ENCODE data around the gene PPP2R3A.

Gene PPP2R3A

DNA sequence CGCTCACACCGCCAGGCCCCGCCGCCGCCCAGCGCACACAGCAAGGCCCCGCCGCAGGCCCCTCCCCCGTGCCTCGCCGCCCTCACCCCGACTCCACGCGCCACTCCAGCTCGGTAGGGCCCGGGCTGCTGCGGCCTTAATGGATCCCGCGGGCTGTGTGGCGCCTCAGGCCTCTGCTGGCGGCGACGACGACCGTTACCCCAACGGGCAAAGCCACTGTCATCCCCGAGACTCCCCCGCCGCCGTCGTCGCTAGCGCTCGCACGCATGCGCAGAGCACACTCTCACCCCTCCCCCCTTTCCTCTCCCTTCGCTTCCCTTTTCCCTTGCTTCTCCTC is 230.5 kb downstream of the PPP2R3A start, which contains the start of gene MSL2:
Gene MSL2 (minus strand): TSS at position 272 of the 337 bp plus-strand sequence. CDS start 1,222 bp downstream, outside the sequence.
- peak within 1 kb of the TSS; percentile 99 for H2AFZ ChIP-seq
- H3K27me3 ChIP-seq (ENCODE audit: control insufficient read depth, insufficient read depth, low read length) = no peaks in the 10 kb centered on the region
- TF ChIP-seq, protein P1, sequence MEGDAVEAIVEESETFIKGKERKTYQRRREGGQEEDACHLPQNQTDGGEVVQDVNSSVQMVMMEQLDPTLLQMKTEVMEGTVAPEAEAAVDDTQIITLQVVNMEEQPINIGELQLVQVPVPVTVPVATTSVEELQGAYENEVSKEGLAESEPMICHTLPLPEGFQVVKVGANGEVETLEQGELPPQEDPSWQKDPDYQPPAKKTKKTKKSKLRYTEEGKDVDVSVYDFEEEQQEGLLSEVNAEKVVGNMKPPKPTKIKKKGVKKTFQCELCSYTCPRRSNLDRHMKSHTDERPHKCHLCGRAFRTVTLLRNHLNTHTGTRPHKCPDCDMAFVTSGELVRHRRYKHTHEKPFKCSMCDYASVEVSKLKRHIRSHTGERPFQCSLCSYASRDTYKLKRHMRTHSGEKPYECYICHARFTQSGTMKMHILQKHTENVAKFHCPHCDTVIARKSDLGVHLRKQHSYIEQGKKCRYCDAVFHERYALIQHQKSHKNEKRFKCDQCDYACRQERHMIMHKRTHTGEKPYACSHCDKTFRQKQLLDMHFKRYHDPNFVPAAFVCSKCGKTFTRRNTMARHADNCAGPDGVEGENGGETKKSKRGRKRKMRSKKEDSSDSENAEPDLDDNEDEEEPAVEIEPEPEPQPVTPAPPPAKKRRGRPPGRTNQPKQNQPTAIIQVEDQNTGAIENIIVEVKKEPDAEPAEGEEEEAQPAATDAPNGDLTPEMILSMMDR (IDR thresholded peaks at IDR 0.05) = no peak
- H3K27ac ChIP-seq = peak within 1 kb of the TSS; percentile 93
- H3K9ac ChIP-seq = peak within 1 kb of the TSS; percentile 81
- H3K4me1 ChIP-seq = peaks cover 16% of the 10 kb centered on the region
- peak within 1 kb of the TSS; percentile 81 for H3K4me2 ChIP-seq (ENCODE audit: low read length)
- H3K4me3 ChIP-seq (ENCODE audit: low read depth, low read length) = peak within 1 kb of the TSS; percentile 80
- no peaks in the 10 kb centered on the region for H3K36me3 ChIP-seq (ENCODE audit: control insufficient read depth, insufficient read depth, low read length)
- peaks cover 36% of the 10 kb centered on the region for H3K79me2 ChIP-seq
- H3K9me3 ChIP-seq (ENCODE audit: control insufficient read depth, low read length) = no peaks in the 10 kb centered on the region

- peak overlapping the region; percentile 63 for H3K4me2 ChIP-seq (ENCODE audit: low read length)
- TF ChIP-seq, protein P1 (IDR thresholded peaks at IDR 0.05) = no peak
- peak overlapping the region; percentile 80 for H3K4me3 ChIP-seq (ENCODE audit: low read depth, low read length)
- H3K36me3 ChIP-seq (ENCODE audit: control insufficient read depth, insufficient read depth, low read length) = no peaks in the 10 kb centered on the region
- H3K9me3 ChIP-seq (ENCODE audit: control insufficient read depth, low read length) = no peaks in the 10 kb centered on the region
- peak overlapping the region; percentile 99 for H2AFZ ChIP-seq
- H3K27me3 ChIP-seq (ENCODE audit: control insufficient read depth, insufficient read depth, low read length) = no peaks in the 10 kb centered on the region
- peaks cover 31% of the 10 kb centered on the region for H3K79me2 ChIP-seq
- peak overlapping the region; percentile 77 for H3K9ac ChIP-seq
- peak overlapping the region; percentile 93 for H3K27ac ChIP-seq
- peaks cover 15% of the 10 kb centered on the region for H3K4me1 ChIP-seq
Observed at GRCh38 chr3:136196401-136197158, 231.1 kb downstream of the PPP2R3A start.

DNA sequence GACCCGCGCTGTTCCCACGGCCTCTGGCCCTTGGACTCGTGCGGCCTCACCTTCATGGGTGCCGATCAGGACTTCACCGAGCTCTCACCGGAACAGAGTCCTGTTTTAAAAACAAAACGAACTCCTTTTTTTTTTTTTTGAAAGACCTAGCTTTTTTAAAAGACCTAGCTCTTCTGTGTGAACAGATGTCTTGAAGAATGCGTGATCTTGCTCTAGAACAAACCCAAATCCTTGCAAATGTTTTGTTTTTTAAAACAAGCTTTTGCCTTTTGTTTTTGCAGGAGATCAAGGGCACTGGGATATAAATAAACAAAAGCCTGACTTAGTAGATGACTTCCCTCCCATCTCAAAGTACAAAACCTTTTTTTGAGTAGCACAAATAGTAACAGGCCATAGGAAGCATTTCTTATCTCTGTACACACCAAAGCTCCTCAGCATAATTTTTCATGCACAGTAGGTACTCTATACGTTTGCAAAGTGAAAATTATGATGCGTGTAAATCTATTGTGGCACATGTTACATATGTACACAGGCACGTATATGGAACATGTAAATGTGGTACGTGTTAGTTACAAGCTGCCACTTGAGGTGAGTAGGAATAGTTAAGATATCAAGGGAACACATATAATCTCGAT is 231.7 kb downstream of the PPP2R3A start:
- Histone ChIP-seq H3K9ac (peak overlapping the region; percentile 77), H3K9me3 (ENCODE audit: control insufficient read depth, low read length) (no peaks in the 10 kb centered on the region)

More for the DNA sequence above, 231.7 kb downstream of the PPP2R3A start:
- TF ChIP-seq, protein P1 (IDR thresholded peaks at IDR 0.05) = no peak
- no peaks in the 10 kb centered on the region for H3K36me3 ChIP-seq (ENCODE audit: control insufficient read depth, insufficient read depth, low read length)
- peaks cover 15% of the 10 kb centered on the region for H3K4me1 ChIP-seq
- H3K27me3 ChIP-seq (ENCODE audit: control insufficient read depth, insufficient read depth, low read length) = no peaks in the 10 kb centered on the region
- H3K4me3 ChIP-seq (ENCODE audit: low read depth, low read length) = peak overlapping the region; percentile 80
- peak overlapping the region; percentile 63 for H3K4me2 ChIP-seq (ENCODE audit: low read length)
- H3K27ac ChIP-seq = peak overlapping the region; percentile 93
- H3K79me2 ChIP-seq = peaks cover 25% of the 10 kb centered on the region
- H2AFZ ChIP-seq = peak overlapping the region; percentile 99

Measured in parathyroid adenoma (tissue), 2 donors.